ENCODE data around the gene ALDOB.

Gene ALDOB

DNA sequence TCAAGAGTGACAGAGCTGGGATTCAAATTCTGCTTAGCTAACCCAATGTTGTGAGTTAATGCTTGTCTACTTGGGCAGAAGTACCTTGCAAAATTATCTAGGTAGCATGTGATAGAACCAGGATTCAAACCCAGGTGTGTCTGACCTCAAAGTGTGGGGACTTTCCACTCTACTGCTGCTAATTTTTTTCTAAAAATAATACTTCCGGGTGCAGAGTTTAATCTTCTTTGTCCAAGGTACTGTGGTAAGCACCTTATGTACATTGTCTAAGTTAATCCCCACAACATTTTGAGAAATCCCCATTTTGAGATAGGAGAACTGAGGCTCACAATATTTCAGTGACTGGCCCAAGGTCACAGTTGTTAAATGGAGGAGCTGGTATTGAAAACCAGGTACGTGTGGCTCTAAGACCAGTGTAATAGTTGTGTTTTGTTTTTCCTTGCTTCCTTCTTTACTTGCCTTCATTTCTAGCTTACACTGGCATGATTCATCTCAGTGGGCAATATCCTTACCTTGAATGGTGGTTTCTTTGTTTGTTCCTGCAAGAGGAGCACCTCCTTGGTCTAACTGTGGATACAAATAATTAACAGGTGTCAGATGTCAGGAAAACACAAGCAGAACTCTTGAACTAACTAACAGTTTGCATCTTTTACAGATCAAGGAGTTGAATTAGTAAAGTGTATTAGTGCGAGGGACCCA lies 7.5 kb downstream of the ALDOB start:
- TF ChIP-seq TCF4 (CRISPR knock-in tag; IDR thresholded peaks at IDR 0.05; ENCODE audit: borderline replicate concordance) (no peak), ZNF8 (CRISPR knock-in tag; IDR thresholded peaks at IDR 0.05) (no peak), CSDC2 (CRISPR knock-in tag; IDR thresholded peaks at IDR 0.05) (no peak), ZNF565 (CRISPR knock-in tag; conservative IDR thresholded peaks at IDR 0.05; ENCODE audit: low read depth) (no peak), GLIS3 (CRISPR knock-in tag; IDR thresholded peaks at IDR 0.05) (no peak), ARNTL (CRISPR knock-in tag; IDR thresholded peaks at IDR 0.05; ENCODE audit: borderline replicate concordance, low read depth) (no peak), ZNF70 (CRISPR knock-in tag; IDR thresholded peaks at IDR 0.05) (no peak), OSR1 (CRISPR knock-in tag; IDR thresholded peaks at IDR 0.05) (no peak), ZFP3 (CRISPR knock-in tag; IDR thresholded peaks at IDR 0.05) (no peak), BACH2 (CRISPR knock-in tag; IDR thresholded peaks at IDR 0.05; ENCODE audit: borderline replicate concordance) (no peak), PPARA (CRISPR knock-in tag; IDR thresholded peaks at IDR 0.05; ENCODE audit: borderline replicate concordance) (no peak)
- TF ChIP-seq, protein P1, sequence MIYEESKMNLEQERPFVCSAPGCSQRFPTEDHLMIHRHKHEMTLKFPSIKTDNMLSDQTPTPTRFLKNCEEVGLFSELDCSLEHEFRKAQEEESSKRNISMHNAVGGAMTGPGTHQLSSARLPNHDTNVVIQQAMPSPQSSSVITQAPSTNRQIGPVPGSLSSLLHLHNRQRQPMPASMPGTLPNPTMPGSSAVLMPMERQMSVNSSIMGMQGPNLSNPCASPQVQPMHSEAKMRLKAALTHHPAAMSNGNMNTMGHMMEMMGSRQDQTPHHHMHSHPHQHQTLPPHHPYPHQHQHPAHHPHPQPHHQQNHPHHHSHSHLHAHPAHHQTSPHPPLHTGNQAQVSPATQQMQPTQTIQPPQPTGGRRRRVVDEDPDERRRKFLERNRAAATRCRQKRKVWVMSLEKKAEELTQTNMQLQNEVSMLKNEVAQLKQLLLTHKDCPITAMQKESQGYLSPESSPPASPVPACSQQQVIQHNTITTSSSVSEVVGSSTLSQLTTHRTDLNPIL (CRISPR knock-in tag; IDR thresholded peaks at IDR 0.05; ENCODE audit: low read depth): no peak
- TF ChIP-seq, protein P2, sequence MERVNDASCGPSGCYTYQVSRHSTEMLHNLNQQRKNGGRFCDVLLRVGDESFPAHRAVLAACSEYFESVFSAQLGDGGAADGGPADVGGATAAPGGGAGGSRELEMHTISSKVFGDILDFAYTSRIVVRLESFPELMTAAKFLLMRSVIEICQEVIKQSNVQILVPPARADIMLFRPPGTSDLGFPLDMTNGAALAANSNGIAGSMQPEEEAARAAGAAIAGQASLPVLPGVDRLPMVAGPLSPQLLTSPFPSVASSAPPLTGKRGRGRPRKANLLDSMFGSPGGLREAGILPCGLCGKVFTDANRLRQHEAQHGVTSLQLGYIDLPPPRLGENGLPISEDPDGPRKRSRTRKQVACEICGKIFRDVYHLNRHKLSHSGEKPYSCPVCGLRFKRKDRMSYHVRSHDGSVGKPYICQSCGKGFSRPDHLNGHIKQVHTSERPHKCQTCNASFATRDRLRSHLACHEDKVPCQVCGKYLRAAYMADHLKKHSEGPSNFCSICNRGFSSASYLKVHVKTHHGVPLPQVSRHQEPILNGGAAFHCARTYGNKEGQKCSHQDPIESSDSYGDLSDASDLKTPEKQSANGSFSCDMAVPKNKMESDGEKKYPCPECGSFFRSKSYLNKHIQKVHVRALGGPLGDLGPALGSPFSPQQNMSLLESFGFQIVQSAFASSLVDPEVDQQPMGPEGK (CRISPR knock-in tag; IDR thresholded peaks at IDR 0.05; ENCODE audit: borderline replicate concordance): no peak
- TF ChIP-seq, protein P3, sequence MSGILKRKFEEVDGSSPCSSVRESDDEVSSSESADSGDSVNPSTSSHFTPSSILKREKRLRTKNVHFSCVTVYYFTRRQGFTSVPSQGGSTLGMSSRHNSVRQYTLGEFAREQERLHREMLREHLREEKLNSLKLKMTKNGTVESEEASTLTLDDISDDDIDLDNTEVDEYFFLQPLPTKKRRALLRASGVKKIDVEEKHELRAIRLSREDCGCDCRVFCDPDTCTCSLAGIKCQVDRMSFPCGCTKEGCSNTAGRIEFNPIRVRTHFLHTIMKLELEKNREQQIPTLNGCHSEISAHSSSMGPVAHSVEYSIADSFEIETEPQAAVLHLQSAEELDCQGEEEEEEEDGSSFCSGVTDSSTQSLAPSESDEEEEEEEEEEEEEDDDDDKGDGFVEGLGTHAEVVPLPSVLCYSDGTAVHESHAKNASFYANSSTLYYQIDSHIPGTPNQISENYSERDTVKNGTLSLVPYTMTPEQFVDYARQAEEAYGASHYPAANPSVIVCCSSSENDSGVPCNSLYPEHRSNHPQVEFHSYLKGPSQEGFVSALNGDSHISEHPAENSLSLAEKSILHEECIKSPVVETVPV (CRISPR knock-in tag; IDR thresholded peaks at IDR 0.05): no peak
- TF ChIP-seq, protein P4, sequence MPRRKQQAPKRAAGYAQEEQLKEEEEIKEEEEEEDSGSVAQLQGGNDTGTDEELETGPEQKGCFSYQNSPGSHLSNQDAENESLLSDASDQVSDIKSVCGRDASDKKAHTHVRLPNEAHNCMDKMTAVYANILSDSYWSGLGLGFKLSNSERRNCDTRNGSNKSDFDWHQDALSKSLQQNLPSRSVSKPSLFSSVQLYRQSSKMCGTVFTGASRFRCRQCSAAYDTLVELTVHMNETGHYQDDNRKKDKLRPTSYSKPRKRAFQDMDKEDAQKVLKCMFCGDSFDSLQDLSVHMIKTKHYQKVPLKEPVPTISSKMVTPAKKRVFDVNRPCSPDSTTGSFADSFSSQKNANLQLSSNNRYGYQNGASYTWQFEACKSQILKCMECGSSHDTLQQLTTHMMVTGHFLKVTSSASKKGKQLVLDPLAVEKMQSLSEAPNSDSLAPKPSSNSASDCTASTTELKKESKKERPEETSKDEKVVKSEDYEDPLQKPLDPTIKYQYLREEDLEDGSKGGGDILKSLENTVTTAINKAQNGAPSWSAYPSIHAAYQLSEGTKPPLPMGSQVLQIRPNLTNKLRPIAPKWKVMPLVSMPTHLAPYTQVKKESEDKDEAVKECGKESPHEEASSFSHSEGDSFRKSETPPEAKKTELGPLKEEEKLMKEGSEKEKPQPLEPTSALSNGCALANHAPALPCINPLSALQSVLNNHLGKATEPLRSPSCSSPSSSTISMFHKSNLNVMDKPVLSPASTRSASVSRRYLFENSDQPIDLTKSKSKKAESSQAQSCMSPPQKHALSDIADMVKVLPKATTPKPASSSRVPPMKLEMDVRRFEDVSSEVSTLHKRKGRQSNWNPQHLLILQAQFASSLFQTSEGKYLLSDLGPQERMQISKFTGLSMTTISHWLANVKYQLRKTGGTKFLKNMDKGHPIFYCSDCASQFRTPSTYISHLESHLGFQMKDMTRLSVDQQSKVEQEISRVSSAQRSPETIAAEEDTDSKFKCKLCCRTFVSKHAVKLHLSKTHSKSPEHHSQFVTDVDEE (CRISPR knock-in tag; IDR thresholded peaks at IDR 0.05): no peak
- no peak for ATAC-seq

DNA sequence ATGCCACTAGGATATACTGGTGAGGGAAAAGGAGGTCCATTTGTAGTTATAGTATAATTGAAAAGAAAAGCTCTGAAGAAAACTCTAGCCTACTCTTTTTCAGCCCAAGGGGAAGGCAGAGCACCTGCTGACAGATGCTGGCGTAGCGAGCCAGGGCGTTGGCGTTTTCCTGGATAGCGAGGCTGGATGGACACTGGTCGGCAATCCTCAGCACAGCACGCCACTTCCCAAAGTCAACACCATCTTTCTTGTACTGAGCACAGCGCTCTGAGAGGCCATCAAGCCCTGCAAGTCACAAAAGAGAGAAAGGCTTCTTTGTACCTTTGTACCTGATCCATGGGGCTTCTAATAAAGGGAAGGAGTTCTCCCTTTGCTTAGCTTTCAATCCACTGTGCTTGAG lies 8.2 kb downstream of the ALDOB start:
- TF ChIP-seq TOX (CRISPR knock-in tag; IDR thresholded peaks at IDR 0.05; ENCODE audit: borderline replicate concordance) (no peak), GLIS3 (CRISPR knock-in tag; IDR thresholded peaks at IDR 0.05) (no peak), PPARA (CRISPR knock-in tag; IDR thresholded peaks at IDR 0.05; ENCODE audit: borderline replicate concordance) (no peak), ZNF70 (CRISPR knock-in tag; IDR thresholded peaks at IDR 0.05) (no peak), ZFP3 (CRISPR knock-in tag; IDR thresholded peaks at IDR 0.05) (no peak), RARB (CRISPR knock-in tag; IDR thresholded peaks at IDR 0.05) (no peak), ZNF8 (CRISPR knock-in tag; IDR thresholded peaks at IDR 0.05) (no peak), ZC3H10 (CRISPR knock-in tag; IDR thresholded peaks at IDR 0.05) (no peak), SNAI2 (CRISPR knock-in tag; IDR thresholded peaks at IDR 0.05) (no peak), OSR1 (CRISPR knock-in tag; IDR thresholded peaks at IDR 0.05) (no peak), ZNF565 (CRISPR knock-in tag; conservative IDR thresholded peaks at IDR 0.05; ENCODE audit: low read depth) (no peak), CSDC2 (CRISPR knock-in tag; IDR thresholded peaks at IDR 0.05) (no peak), ESRRG (CRISPR knock-in tag; IDR thresholded peaks at IDR 0.05) (no peak), BACH2 (CRISPR knock-in tag; IDR thresholded peaks at IDR 0.05; ENCODE audit: borderline replicate concordance) (no peak), ARNTL (CRISPR knock-in tag; IDR thresholded peaks at IDR 0.05; ENCODE audit: borderline replicate concordance, low read depth) (no peak)
- TF ChIP-seq, protein P5, sequence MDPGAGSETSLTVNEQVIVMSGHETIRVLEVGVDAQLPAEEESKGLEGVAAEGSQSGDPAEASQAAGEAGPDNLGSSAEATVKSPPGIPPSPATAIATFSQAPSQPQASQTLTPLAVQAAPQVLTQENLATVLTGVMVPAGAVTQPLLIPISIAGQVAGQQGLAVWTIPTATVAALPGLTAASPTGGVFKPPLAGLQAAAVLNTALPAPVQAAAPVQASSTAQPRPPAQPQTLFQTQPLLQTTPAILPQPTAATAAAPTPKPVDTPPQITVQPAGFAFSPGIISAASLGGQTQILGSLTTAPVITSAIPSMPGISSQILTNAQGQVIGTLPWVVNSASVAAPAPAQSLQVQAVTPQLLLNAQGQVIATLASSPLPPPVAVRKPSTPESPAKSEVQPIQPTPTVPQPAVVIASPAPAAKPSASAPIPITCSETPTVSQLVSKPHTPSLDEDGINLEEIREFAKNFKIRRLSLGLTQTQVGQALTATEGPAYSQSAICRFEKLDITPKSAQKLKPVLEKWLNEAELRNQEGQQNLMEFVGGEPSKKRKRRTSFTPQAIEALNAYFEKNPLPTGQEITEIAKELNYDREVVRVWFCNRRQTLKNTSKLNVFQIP (CRISPR knock-in tag; IDR thresholded peaks at IDR 0.05; ENCODE audit: borderline replicate concordance, low read depth): no peak
- TF ChIP-seq, protein P3 (CRISPR knock-in tag; IDR thresholded peaks at IDR 0.05): no peak
- TF ChIP-seq, protein P2 (CRISPR knock-in tag; IDR thresholded peaks at IDR 0.05; ENCODE audit: borderline replicate concordance): no peak
- TF ChIP-seq, protein P4 (CRISPR knock-in tag; IDR thresholded peaks at IDR 0.05): no peak
- no peak for ATAC-seq
